Transverse colon (tissue), 4 donors: ENCODE data around the gene NKAP. TPM values are rescaled to one million over a fixed set of nuclear protein-coding genes. Genes with fewer than 3 reads are reported as not detected.

ENCODE experiments used
- DNase-seq: peaks from one replicate; pipeline ENCODE4 v3.0.0-alpha.2; 2019
- H3K27ac ChIP-seq, 4 donors: fragments of 200-600 bp; sonication (generic); 2 replicates each; pipeline ENCODE4 v1.5.1; 2016 to 2018; ENCODE audit warnings: inconsistent platforms in 4 of 4
- H3K27me3 ChIP-seq: fragments of 200-600 bp; sonication (generic); 2 replicates; pipeline ENCODE4 v1.5.1; 2017; ENCODE audit warnings: inconsistent platforms
- H3K36me3 ChIP-seq, 4 donors: fragments of 200-600 bp; sonication (generic); 2 replicates each; pipeline ENCODE4 v1.5.1; 2017 to 2019; ENCODE audit warnings: inconsistent platforms in 4 of 4
- H3K4me1 ChIP-seq, 4 donors: fragments of 200-600 bp; sonication (generic); 2 replicates each; pipeline ENCODE4 v1.5.1; 2017 to 2020; ENCODE audit warnings: inconsistent platforms in 4 of 4
- H3K4me3 ChIP-seq, 4 donors: fragments of 200-600 bp; sonication (generic); 1 replicate in 1 of 4; 2 replicates in 3 of 4; pipeline versions ENCODE4 v1.5.1 to v1.6.1; 2017 to 2019; ENCODE audit warnings: inconsistent platforms in 4 of 4
- H3K9me3 ChIP-seq, 2 donors: fragments of 200-600 bp; sonication (generic); 2 replicates each; pipeline ENCODE4 v1.5.1; 2017 to 2019; ENCODE audit warnings: inconsistent platforms in 2 of 2
- CTCF ChIP-seq, 5 experiments: fragments of 200-600 bp in 3 of 5; fragments of 450-650 bp in 2 of 5; sonication (generic) in 3 of 5; IDR thresholded peaks; 1 replicate in 2 of 5; 2 replicates in 3 of 5; pipeline ENCODE4 v1.5.1; 2016 to 2017; ENCODE audit warnings: antibody characterized with exemption in 5 of 5, inconsistent platforms in 3 of 5, mild to moderate bottlenecking in 2 of 5, moderate library complexity in 1 of 5
- EP300 ChIP-seq: sonication (generic); formaldehyde crosslinking; IDR thresholded peaks from one replicate; pipeline ENCODE4 v1.6.1; 2017; ENCODE audit warnings: antibody characterized with exemption, low read depth
- POLR2A ChIP-seq: fragments of 450-650 bp; IDR thresholded peaks from one replicate; pipeline ENCODE4 v1.6.1; 2016; ENCODE audit warnings: antibody characterized with exemption, mild to moderate bottlenecking, moderate library complexity
- POLR2AphosphoS5 ChIP-seq, 3 donors: sonication (generic); formaldehyde crosslinking; IDR thresholded peaks; one replicate each; pipeline ENCODE4 v1.6.1; 2016; ENCODE audit warnings: antibody characterized with exemption in 3 of 3
- WGBS, 2 donors: methylation state at CpG; one replicate each; pipeline ENCODE4 v1.1.5; 2018; ENCODE audit warnings: low coverage in 1 of 2; 5-methylcytosine and 5-hydroxymethylcytosine counted together
- in situ Hi-C, 4 donors: fragments of 200-750 bp; cut with MboI; loops; one replicate each; pipeline versions ENCODE4 v1.15.0 to v1.15.1; 2017; ENCODE audit warnings: low sequenced_read_pairs in 3 of 4, low pct_ligation_motif_present in 1 of 4, low pct_unique_long_range_greater_than_20kb in 1 of 4
- intact Hi-C: fragments of 100-400 bp; cut with DNase I; formaldehyde crosslinking; loops from one replicate; pipeline ENCODE4 v1.15.1; 2023; ENCODE audit warnings: low total_unique reads
- total RNA-seq, 4 donors: library from RNA; depleted of rRNA; stranded (reverse); fragments of >200 nt; gene quantifications; one replicate each; pipeline ENCODE4 v1.1.0, GENCODE V29; 2016

Gene NKAP
- total RNA-seq, 4 donors from 2014 or later, result 2.6 to 14.7 (median 8.5) TPM

DNA sequence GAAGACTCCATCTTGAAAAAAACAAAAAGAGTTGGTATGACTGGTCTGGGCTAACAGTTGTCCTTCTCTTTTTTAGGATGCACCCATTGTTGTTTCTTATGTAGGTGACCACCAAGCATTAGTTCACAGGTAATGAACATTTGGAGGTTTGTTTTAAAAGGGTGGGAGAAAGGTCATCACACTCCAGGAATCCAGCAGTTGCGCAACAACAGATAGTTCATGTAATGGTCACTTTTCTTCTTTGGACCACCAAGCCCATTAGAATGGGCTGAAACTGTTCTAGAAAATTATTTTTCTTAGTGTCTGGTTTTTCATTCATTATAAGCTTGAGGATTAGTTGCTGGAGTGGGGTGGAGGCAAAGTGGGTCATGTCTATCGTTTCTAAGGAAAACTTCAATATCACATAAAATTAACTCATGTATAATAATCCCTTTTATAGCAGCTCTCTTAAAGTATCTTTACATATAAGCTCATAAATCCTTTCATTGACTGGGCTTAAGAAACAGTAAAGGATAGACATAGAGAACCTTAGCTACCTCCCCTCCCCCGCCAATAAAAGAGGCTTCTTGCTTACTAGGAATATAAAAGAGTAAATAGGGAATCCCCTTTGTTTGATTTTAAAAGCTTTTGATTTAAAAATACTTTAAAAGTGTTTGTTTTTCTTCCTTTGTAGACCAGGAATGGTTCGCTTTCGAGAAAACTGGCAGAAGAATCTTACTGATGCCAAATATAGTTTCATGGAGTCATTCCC lies 23.5 kb downstream of the NKAP start:
- TF ChIP-seq POLR2A (no peak), EP300 (no peak), CTCF (IDR thresholded peaks at IDR 0.05) (no peak), POLR2AphosphoS5 (IDR thresholded peaks at IDR 0.05) (no peak)
- no peak overlapping the region for H3K4me3 ChIP-seq
- no peak overlapping the region for H3K27ac ChIP-seq
- H3K27me3 ChIP-seq, result no peaks in the 10 kb centered on the region
- in situ Hi-C loops (no loop called here), intact Hi-C loops (no loop called here)
- no peaks in the 10 kb centered on the region for H3K9me3 ChIP-seq
- H3K4me1 ChIP-seq, result no peaks in the 10 kb centered on the region
- H3K36me3 ChIP-seq, result no peaks in the 10 kb centered on the region
- no peak for DNase-seq
- 82 to 100% methylated on average over 2 to 5 of the region's 5 CpGs for WGBS, 2 donors

- in situ Hi-C loops (no loop called here), intact Hi-C loops (no loop called here)
- TF ChIP-seq POLR2AphosphoS5 (IDR thresholded peaks at IDR 0.05), result no peak
- TF ChIP-seq CTCF (IDR thresholded peaks at IDR 0.05), result no peak
- TF ChIP-seq POLR2A, result no peak
- no peak for TF ChIP-seq EP300
Observed at GRCh38 chrX:119917877-119918276, 25.7 kb downstream of the NKAP start.

DNA sequence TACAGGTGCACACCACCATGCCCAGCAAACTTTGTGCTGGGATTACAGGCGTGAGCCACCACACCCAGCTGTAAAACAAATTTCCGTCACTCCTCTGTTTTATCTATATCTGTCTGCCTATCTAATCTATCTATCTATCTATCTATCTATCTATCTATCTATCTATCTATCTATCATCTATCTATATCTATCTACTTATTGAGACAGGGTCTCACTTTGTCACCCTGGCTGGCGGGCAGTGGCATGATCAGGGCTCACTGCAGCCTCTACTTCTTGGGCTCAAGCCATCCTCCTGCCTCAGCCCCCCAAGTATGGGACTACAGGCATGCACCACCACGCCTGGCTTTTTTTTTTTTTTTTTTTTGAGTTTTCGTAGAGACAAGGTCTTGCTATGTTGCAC lies 27.2 kb downstream of the NKAP start:
- Histone ChIP-seq H3K36me3 (no peaks in the 10 kb centered on the region), H3K9me3 (no peaks in the 10 kb centered on the region), H3K4me3 (no peak overlapping the region), H3K27ac (no peak overlapping the region), H3K27me3 (no peaks in the 10 kb centered on the region), H3K4me1 (no peaks in the 10 kb centered on the region)
- DNase-seq, result no peak
- 68% methylated on average over 5 of the region's 5 CpGs; no CpG with 5 or more reads in 1 of the 2 donors for WGBS, 2 donors
- TF ChIP-seq POLR2AphosphoS5 (IDR thresholded peaks at IDR 0.05) (no peak), EP300 (no peak), CTCF (IDR thresholded peaks at IDR 0.05) (no peak), POLR2A (no peak)
- intact Hi-C loops (no loop called here), in situ Hi-C loops (no loop called here)

More at GRCh38 chrX:119917877-119918276, 25.7 kb downstream of the NKAP start:
- no peak overlapping the region for H3K27ac ChIP-seq
- no peaks in the 10 kb centered on the region for H3K4me1 ChIP-seq
- no peaks in the 10 kb centered on the region for H3K36me3 ChIP-seq
- no peaks in the 10 kb centered on the region for H3K9me3 ChIP-seq
- H3K27me3 ChIP-seq, result no peaks in the 10 kb centered on the region
- DNase-seq, result no peak
- no peak overlapping the region for H3K4me3 ChIP-seq
- 86% methylated on average over 2 of the region's 2 CpGs; no CpG with 5 or more reads in 1 of the 2 donors for WGBS, 2 donors

DNA sequence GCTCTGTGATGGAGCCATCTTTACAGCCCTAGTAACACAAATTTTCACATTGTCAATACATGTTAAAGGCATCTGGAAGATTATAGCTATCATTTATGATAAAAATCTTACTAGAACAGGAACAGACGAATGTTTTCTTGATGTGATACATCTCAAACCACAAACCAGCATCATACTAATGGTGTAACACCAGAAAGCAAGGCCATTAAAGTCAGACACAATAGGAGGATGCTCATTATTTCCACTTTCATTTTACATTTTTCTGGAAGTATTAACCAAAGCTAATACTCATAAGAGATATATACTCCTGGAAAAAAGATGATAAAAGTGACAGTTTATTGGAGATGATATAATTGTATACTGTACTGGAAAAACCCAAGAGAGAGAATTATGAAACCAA lies 42.6 kb downstream of the NKAP start:
- Histone ChIP-seq H3K9me3 (no peaks in the 10 kb centered on the region), H3K27me3 (no peaks in the 10 kb centered on the region), H3K4me1 (no peaks in the 10 kb centered on the region), H3K27ac (no peak overlapping the region), H3K4me3 (no peak overlapping the region), H3K36me3 (no peaks in the 10 kb centered on the region)
- in situ Hi-C loops (no loop called here), intact Hi-C loops (no loop called here)
- 59 to 80% methylated on average over 1 of the region's 1 CpG for WGBS, 2 donors
- TF ChIP-seq EP300, result no peak
- no peak for TF ChIP-seq POLR2A
- TF ChIP-seq POLR2AphosphoS5 (IDR thresholded peaks at IDR 0.05), result no peak
- no peak for TF ChIP-seq CTCF (IDR thresholded peaks at IDR 0.05)
- DNase-seq, result no peak
